ENCODE measurements around the gene USP12.

The USP12 gene

GRCh38 chr13:27028683-27029480 lies 142.7 kb downstream of the USP12 start:
- no peak for DNase-seq

GRCh38 chr13:27027086-27027667 lies 144.4 kb downstream of the USP12 start:
- no peak for DNase-seq

GRCh38 chr13:27026396-27026795 lies 145.2 kb downstream of the USP12 start:
- DNase-seq: no peak

- DNase-seq: peak in 1 of 3 experiments; percentile 3
These were observed 146.7 kb downstream of the USP12 start for GRCh38 chr13:27024776-27025492.

GRCh38 chr13:27024074-27024461 lies 147.5 kb downstream of the USP12 start:
- no peak for DNase-seq

- DNase-seq: peak in 2 of 3 experiments; percentile 29 to 36
These were observed 148.1 kb downstream of the USP12 start for GRCh38 chr13:27023385-27024073.

GRCh38 chr13:27022571-27023311 lies 148.9 kb downstream of the USP12 start:
- DNase-seq: peak in 2 of 3 experiments; percentile 53 to 83

GRCh38 chr13:27020415-27020814 lies 151.2 kb downstream of the USP12 start:
- DNase-seq: no peak

- DNase-seq: no peak
These were observed 152.7 kb downstream of the USP12 start for GRCh38 chr13:27018882-27019281.

GRCh38 chr13:27018344-27018861 lies 153.2 kb downstream of the USP12 start:
- no peak for DNase-seq

GRCh38 chr13:27016875-27017274 lies 154.7 kb downstream of the USP12 start:
- no peak for DNase-seq

All from NCI-H1417 (cell line).